ENCODE measurements around the gene MYCBP2. TPM values are rescaled to one million over a fixed set of nuclear protein-coding genes. Genes with fewer than 3 reads are reported as not detected.

The MYCBP2 gene
- total and polyA plus RNA-seq, 2 experiments from 2014 or later, result 23.3 to 63.3 TPM

- Histone ChIP-seq H3K27ac (no peak overlapping the region), H3K27me3 (no peaks in the 10 kb centered on the region), H2AFZ (no peak overlapping the region), H3K9me3 (ENCODE audit: low read depth) (no peaks in the 10 kb centered on the region), H3K79me2 (no peaks in the 10 kb centered on the region), H3K36me3 (replicated peaks; ENCODE audit: insufficient read depth, low read depth) (no peaks in the 10 kb centered on the region), H4K20me1 (ENCODE audit: insufficient read depth, poor library complexity, severe bottlenecking) (no peaks in the 10 kb centered on the region), H3K4me2 (no peak overlapping the region), H3K9me2 (replicated peaks; ENCODE audit: insufficient read depth) (no peaks in the 10 kb centered on the region), H3K4me3 (no peak overlapping the region), H3K4me1 (ENCODE audit: insufficient read depth) (no peaks in the 10 kb centered on the region)
- WGBS (ENCODE audit: low lambda C conversion rate, missing lambda C conversion rate), result 68% methylated on average over 1 of the region's 1 CpG
- no peak for TF ChIP-seq EZH2 (IDR thresholded peaks at IDR 0.05; ENCODE audit: borderline replicate concordance)
- TF ChIP-seq, protein P1, sequence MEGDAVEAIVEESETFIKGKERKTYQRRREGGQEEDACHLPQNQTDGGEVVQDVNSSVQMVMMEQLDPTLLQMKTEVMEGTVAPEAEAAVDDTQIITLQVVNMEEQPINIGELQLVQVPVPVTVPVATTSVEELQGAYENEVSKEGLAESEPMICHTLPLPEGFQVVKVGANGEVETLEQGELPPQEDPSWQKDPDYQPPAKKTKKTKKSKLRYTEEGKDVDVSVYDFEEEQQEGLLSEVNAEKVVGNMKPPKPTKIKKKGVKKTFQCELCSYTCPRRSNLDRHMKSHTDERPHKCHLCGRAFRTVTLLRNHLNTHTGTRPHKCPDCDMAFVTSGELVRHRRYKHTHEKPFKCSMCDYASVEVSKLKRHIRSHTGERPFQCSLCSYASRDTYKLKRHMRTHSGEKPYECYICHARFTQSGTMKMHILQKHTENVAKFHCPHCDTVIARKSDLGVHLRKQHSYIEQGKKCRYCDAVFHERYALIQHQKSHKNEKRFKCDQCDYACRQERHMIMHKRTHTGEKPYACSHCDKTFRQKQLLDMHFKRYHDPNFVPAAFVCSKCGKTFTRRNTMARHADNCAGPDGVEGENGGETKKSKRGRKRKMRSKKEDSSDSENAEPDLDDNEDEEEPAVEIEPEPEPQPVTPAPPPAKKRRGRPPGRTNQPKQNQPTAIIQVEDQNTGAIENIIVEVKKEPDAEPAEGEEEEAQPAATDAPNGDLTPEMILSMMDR (IDR thresholded peaks at IDR 0.05; ENCODE audit: poor library complexity), result no peak
- TF ChIP-seq EZH2phosphoT487 (IDR thresholded peaks at IDR 0.05; ENCODE audit: low read depth, severe bottlenecking, unreplicated experiment), result no peak
- no peak for DNase-seq (ENCODE audit: low spot score)
These were observed 35.3 kb upstream of the MYCBP2 start for GRCh38 chr13:77362166-77362565.

GRCh38 chr13:77360032-77360685 lies 33.3 kb upstream of the MYCBP2 start:
- Histone ChIP-seq H3K4me2 (no peak overlapping the region), H3K9me2 (replicated peaks; ENCODE audit: insufficient read depth) (no peaks in the 10 kb centered on the region), H3K9me3 (ENCODE audit: low read depth) (no peaks in the 10 kb centered on the region), H2AFZ (no peak overlapping the region), H3K4me3 (no peak overlapping the region), H3K4me1 (ENCODE audit: insufficient read depth) (no peaks in the 10 kb centered on the region), H3K36me3 (replicated peaks; ENCODE audit: insufficient read depth, low read depth) (no peaks in the 10 kb centered on the region), H3K79me2 (no peaks in the 10 kb centered on the region), H4K20me1 (ENCODE audit: insufficient read depth, poor library complexity, severe bottlenecking) (no peaks in the 10 kb centered on the region), H3K27me3 (no peaks in the 10 kb centered on the region), H3K27ac (no peak overlapping the region)
- DNase-seq (ENCODE audit: low spot score), result no peak
- no peak for TF ChIP-seq EZH2phosphoT487 (IDR thresholded peaks at IDR 0.05; ENCODE audit: low read depth, severe bottlenecking, unreplicated experiment)
- WGBS (ENCODE audit: low lambda C conversion rate, missing lambda C conversion rate), result 78% methylated on average over 3 of the region's 3 CpGs

DNA sequence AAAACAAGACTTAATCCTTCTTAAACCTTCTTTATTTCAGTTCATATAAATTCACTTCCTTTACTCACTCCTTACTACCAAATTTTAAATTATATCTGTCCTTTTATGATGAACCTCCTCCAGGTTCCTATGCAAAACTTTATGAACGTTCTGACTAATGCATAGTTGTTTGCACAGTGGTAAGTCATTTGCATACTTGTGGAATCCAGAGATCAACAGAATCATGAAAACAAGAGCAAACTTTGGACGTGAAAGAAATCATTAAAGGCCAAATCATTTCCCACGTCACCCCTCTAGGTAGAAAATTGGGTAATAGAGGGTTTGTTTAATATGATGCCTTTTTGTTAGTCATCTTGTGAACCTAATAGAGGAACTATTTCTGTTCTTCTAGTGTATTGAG lies 32.3 kb upstream of the MYCBP2 start:
- Histone ChIP-seq H3K27ac (no peak overlapping the region), H4K20me1 (ENCODE audit: insufficient read depth, poor library complexity, severe bottlenecking) (no peaks in the 10 kb centered on the region), H3K4me3 (no peak overlapping the region), H3K9me3 (ENCODE audit: low read depth) (no peaks in the 10 kb centered on the region), H3K36me3 (replicated peaks; ENCODE audit: insufficient read depth, low read depth) (no peaks in the 10 kb centered on the region), H3K4me2 (no peak overlapping the region), H3K9me2 (replicated peaks; ENCODE audit: insufficient read depth) (no peaks in the 10 kb centered on the region), H3K4me1 (ENCODE audit: insufficient read depth) (no peaks in the 10 kb centered on the region), H2AFZ (no peak overlapping the region), H3K27me3 (no peaks in the 10 kb centered on the region), H3K79me2 (no peaks in the 10 kb centered on the region)
- no peak for TF ChIP-seq EZH2phosphoT487 (IDR thresholded peaks at IDR 0.05; ENCODE audit: low read depth, severe bottlenecking, unreplicated experiment)
- TF ChIP-seq, protein P1 (IDR thresholded peaks at IDR 0.05; ENCODE audit: poor library complexity), result no peak
- TF ChIP-seq EZH2 (IDR thresholded peaks at IDR 0.05; ENCODE audit: borderline replicate concordance), result no peak
- DNase-seq (ENCODE audit: low spot score), result no peak
- WGBS (ENCODE audit: low lambda C conversion rate, missing lambda C conversion rate), result 61% methylated on average over 3 of the region's 3 CpGs

DNA sequence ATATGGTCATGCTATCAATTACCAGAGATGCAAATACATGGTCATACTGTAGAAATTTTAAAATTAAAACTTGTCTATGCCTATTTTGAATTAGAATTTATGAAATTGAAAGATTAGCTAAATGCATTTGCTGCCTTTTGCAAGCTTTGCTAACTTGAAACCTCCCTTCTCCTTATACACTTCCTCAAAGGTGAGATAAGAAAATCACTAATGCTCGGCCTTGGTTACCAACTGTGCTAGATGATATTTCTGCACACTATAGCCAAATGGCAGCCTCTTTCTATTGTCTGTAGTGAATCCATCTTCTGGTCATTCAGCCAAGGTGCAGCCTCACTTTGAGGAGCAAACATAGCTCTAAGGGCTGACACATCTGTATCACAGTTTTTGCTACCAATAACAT lies 31.1 kb upstream of the MYCBP2 start:
- H3K27me3 ChIP-seq, result no peaks in the 10 kb centered on the region
- H2AFZ ChIP-seq, result no peak overlapping the region
- DNase-seq (ENCODE audit: low spot score), result no peak
- H3K4me2 ChIP-seq, result no peak overlapping the region
- H3K79me2 ChIP-seq, result no peaks in the 10 kb centered on the region
- WGBS (ENCODE audit: low lambda C conversion rate, missing lambda C conversion rate), result 69% methylated on average over 1 of the region's 1 CpG
- no peak overlapping the region for H3K27ac ChIP-seq
- H3K4me3 ChIP-seq, result no peak overlapping the region
- H4K20me1 ChIP-seq (ENCODE audit: insufficient read depth, poor library complexity, severe bottlenecking), result no peaks in the 10 kb centered on the region
- H3K9me2 ChIP-seq (replicated peaks; ENCODE audit: insufficient read depth), result no peaks in the 10 kb centered on the region
- TF ChIP-seq, protein P1 (IDR thresholded peaks at IDR 0.05; ENCODE audit: poor library complexity), result no peak
- no peak for TF ChIP-seq EZH2 (IDR thresholded peaks at IDR 0.05; ENCODE audit: borderline replicate concordance)
- TF ChIP-seq EZH2phosphoT487 (IDR thresholded peaks at IDR 0.05; ENCODE audit: low read depth, severe bottlenecking, unreplicated experiment), result no peak
- H3K9me3 ChIP-seq (ENCODE audit: low read depth), result no peaks in the 10 kb centered on the region
- H3K4me1 ChIP-seq (ENCODE audit: insufficient read depth), result no peaks in the 10 kb centered on the region
- no peaks in the 10 kb centered on the region for H3K36me3 ChIP-seq (replicated peaks; ENCODE audit: insufficient read depth, low read depth)

Data from hepatocyte (in vitro differentiated cells).